NCI-H2227 treated with DMSO at 0.1 percent for 48 hours (cell line): ENCODE results near the gene FRMD1.

ENCODE experiments used
- DNase-seq: peaks from one replicate; lab custom pipeline; 2025; lab: John Stamatoyannopoulos, UW

Gene FRMD1

GRCh38 chr6:168043193-168043847 lies 35.7 kb downstream of the FRMD1 start:
- no peak for DNase-seq

GRCh38 chr6:168042426-168043192 lies 36.4 kb downstream of the FRMD1 start:
- DNase-seq, result no peak

GRCh38 chr6:168041928-168042327 lies 37.1 kb downstream of the FRMD1 start:
- DNase-seq, result no peak

- DNase-seq, result no peak
These were observed 38.0 kb downstream of the FRMD1 start for GRCh38 chr6:168040856-168041496.

- DNase-seq, result no peak
These were observed 39.2 kb downstream of the FRMD1 start for GRCh38 chr6:168039849-168040248.

GRCh38 chr6:168039301-168039700 lies 39.7 kb downstream of the FRMD1 start:
- DNase-seq, result no peak

GRCh38 chr6:168038576-168039140 lies 40.4 kb downstream of the FRMD1 start:
- no peak for DNase-seq

GRCh38 chr6:168037856-168038255 lies 41.2 kb downstream of the FRMD1 start:
- DNase-seq, result no peak

- DNase-seq, result no peak
These were observed 41.8 kb downstream of the FRMD1 start for GRCh38 chr6:168037242-168037641.

GRCh38 chr6:168035661-168036545 lies 43.1 kb downstream of the FRMD1 start:
- DNase-seq, result peak; percentile 3

GRCh38 chr6:168035098-168035660 lies 43.8 kb downstream of the FRMD1 start:
- DNase-seq, result peak; percentile 57

- DNase-seq, result no peak
These were observed 44.5 kb downstream of the FRMD1 start for GRCh38 chr6:168034537-168034936.

GRCh38 chr6:168033791-168034190 lies 45.2 kb downstream of the FRMD1 start:
- no peak for DNase-seq

- DNase-seq, result no peak
These were observed 46.8 kb downstream of the FRMD1 start for GRCh38 chr6:168032005-168032760.

- DNase-seq, result no peak
These were observed 47.5 kb downstream of the FRMD1 start for GRCh38 chr6:168031411-168031971.

GRCh38 chr6:168030908-168031307 lies 48.1 kb downstream of the FRMD1 start:
- no peak for DNase-seq

GRCh38 chr6:168030218-168030746 lies 48.7 kb downstream of the FRMD1 start:
- DNase-seq, result no peak

- no peak for DNase-seq
These were observed 49.4 kb downstream of the FRMD1 start for GRCh38 chr6:168029459-168030217.

- no peak for DNase-seq
These were observed 50.8 kb downstream of the FRMD1 start for GRCh38 chr6:168028181-168028580.
